ENCODE measurements around the gene TTC29. TPM values are rescaled to one million over a fixed set of nuclear protein-coding genes. Genes with fewer than 3 reads are reported as not detected.

The TTC29 gene
- total and polyA plus RNA-seq, 9 of the 15 experiments (the other 6 are each of a cell fraction or from before 2014, with no cell fraction given): 0.04 TPM; not detected in 8

DNA sequence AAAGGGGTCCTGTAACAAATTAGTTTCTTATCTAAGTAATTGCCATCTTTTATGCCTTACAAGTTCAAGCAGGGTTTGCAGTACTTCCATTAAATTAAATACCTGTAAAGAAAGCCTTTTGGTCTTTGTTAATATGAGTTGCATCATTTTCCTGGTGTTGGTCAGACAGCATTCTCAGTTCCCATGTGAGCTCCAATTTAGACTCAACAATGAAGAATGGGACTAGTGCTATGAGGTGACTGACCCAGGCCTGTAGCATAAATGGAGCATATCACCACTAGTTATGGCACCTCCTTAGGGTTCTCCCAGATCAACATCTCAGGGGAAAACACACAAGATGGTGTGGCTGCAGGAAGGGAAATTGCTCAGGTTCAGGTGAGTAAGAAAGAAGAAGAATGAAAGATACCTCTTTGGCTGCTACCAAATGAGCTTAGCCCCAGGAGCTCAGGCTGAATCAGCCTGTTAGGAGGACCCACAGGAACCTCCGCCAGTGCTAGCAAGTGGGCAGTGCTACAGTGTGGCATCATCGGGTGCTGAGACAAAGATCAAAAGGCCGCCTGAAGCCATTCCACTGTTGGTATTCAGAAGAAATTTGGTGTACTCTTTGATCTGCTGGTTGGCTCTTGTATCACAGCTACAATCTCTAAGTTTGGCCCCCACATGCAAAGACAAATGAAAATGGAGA, 1.8 kb downstream of the TTC29 start (continued):
- TF ChIP-seq, protein P1, sequence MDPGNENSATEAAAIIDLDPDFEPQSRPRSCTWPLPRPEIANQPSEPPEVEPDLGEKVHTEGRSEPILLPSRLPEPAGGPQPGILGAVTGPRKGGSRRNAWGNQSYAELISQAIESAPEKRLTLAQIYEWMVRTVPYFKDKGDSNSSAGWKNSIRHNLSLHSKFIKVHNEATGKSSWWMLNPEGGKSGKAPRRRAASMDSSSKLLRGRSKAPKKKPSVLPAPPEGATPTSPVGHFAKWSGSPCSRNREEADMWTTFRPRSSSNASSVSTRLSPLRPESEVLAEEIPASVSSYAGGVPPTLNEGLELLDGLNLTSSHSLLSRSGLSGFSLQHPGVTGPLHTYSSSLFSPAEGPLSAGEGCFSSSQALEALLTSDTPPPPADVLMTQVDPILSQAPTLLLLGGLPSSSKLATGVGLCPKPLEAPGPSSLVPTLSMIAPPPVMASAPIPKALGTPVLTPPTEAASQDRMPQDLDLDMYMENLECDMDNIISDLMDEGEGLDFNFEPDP (CRISPR knock-in tag; IDR thresholded peaks at IDR 0.05): no peak
- TF ChIP-seq SREBF1 (IDR thresholded peaks at IDR 0.05; ENCODE audit: borderline replicate concordance, low read depth, low read length) (no peak), POLR2H (tag; IDR thresholded peaks at IDR 0.05; ENCODE audit: low read depth) (no peak)

DNA sequence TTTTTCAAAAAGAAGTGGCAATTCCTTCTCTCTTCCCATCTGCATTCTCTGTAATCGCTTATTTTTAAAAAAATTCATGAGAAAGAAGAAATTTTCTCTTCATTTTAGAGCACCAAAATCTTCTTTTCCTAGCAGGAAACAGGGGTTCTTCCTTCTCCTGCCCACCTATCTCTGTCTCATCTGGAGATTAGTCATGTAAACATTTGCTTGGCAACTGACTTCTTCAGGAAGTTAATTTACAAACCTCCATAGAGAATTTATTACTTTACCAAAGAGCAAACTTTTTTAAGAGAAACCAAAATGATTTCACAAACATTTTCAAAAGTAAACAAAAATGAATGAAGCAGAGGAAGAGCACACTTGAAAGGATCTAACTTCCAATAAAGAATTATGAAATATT, 13.5 kb downstream of the TTC29 start:
- H4K20me1 ChIP-seq (replicated peaks; ENCODE audit: control insufficient read depth, insufficient read depth, low read length): no peaks in the 10 kb centered on the region
- no peak for FAIRE-seq
- TF ChIP-seq, protein P2, sequence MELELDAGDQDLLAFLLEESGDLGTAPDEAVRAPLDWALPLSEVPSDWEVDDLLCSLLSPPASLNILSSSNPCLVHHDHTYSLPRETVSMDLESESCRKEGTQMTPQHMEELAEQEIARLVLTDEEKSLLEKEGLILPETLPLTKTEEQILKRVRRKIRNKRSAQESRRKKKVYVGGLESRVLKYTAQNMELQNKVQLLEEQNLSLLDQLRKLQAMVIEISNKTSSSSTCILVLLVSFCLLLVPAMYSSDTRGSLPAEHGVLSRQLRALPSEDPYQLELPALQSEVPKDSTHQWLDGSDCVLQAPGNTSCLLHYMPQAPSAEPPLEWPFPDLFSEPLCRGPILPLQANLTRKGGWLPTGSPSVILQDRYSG (tag; conservative IDR thresholded peaks at IDR 0.05; ENCODE audit: low read depth): no peak
- TF ChIP-seq E2F8 (IDR thresholded peaks at IDR 0.05; ENCODE audit: low read depth, partially characterized antibody) (no peak), BCOR (IDR thresholded peaks at IDR 0.05) (no peak), GATA2 (CRISPR knock-in tag; IDR thresholded peaks at IDR 0.05) (no peak), ZNF76 (CRISPR knock-in tag; IDR thresholded peaks at IDR 0.05; ENCODE audit: borderline replicate concordance) (no peak), ZNF408 (CRISPR knock-in tag; IDR thresholded peaks at IDR 0.05; ENCODE audit: low read depth) (no peak), ZNF79 (CRISPR knock-in tag; IDR thresholded peaks at IDR 0.05; ENCODE audit: low read depth) (no peak), POLR2B (IDR thresholded peaks at IDR 0.05; ENCODE audit: low read depth, partially characterized antibody) (no peak), FIP1L1 (IDR thresholded peaks at IDR 0.05; ENCODE audit: low read depth, low read length, poor library complexity, severe bottlenecking) (no peak), RBM15 (IDR thresholded peaks at IDR 0.05; ENCODE audit: insufficient read depth, low read length) (no peak)
- TF ChIP-seq, protein P3, sequence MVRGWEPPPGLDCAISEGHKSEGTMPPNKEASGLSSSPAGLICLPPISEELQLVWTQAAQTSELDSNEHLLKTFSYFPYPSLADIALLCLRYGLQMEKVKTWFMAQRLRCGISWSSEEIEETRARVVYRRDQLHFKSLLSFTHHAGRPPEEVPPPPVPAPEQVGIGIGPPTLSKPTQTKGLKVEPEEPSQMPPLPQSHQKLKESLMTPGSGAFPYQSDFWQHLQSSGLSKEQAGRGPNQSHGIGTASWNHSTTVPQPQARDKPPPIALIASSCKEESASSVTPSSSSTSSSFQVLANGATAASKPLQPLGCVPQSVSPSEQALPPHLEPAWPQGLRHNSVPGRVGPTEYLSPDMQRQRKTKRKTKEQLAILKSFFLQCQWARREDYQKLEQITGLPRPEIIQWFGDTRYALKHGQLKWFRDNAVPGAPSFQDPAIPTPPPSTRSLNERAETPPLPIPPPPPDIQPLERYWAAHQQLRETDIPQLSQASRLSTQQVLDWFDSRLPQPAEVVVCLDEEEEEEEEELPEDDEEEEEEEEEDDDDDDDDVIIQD (CRISPR knock-in tag; IDR thresholded peaks at IDR 0.05): no peak

More for the DNA sequence above, 13.5 kb downstream of the TTC29 start:
- Histone ChIP-seq H2AFZ (ENCODE audit: low read depth, low read length) (no peak overlapping the region), H3K4me1 (replicated peaks in 1 of 2; ENCODE audit: control insufficient read depth in 2 of 2, insufficient read depth in 2 of 2, low read length in 2 of 2) (no peaks in the 10 kb centered on the region), H3K79me2 (ENCODE audit: control insufficient read depth, insufficient read depth, low read length) (no peaks in the 10 kb centered on the region), H3K9me1 (ENCODE audit: control insufficient read depth, insufficient read depth, low read length) (no peaks in the 10 kb centered on the region), H3K9ac (ENCODE audit: insufficient read depth in 1 of 2, low read depth in 2 of 2, low read length in 2 of 2) (no peak overlapping the region), H3K27me3 (ENCODE audit: control insufficient read depth in 2 of 2, insufficient read depth in 2 of 2, low read length in 2 of 2) (no peaks in the 10 kb centered on the region), H3K4me3 (no peak overlapping the region), H3K9me3 (replicated peaks; ENCODE audit: control insufficient read depth, insufficient read depth, low read depth, low read length) (no peaks in the 10 kb centered on the region), H3K4me2 (ENCODE audit: insufficient read depth, low read length) (no peak overlapping the region), H3K36me3 (ENCODE audit: control insufficient read depth, insufficient read depth, low read length) (no peaks in the 10 kb centered on the region), H3K27ac (ENCODE audit: extremely low read depth, low read depth, low read length) (no peak overlapping the region)
- ATAC-seq (no peak), DNase-seq (ENCODE audit: extremely low read depth in 1 of 4, low spot score in 3 of 4) (no peak)
- in situ Hi-C loops (cut with MboI) (no loop called here), intact Hi-C loops (cut with micrococcal nuclease) (no loop called here)
- CTCF ChIA-PET (ENCODE audit: low intra/inter-chr PET ratio): no interaction called here
- POLR2A ChIA-PET: interaction anchor here (1.1 kb wide), 1 partner anchor 8 kb away, joined by 3 read pairs; no protein-coding TSS in a partner anchor
- BruUV-seq (replicated peaks): no TSS peak
- WGBS (ENCODE audit: insufficient coverage, low coverage, missing lambda C conversion rate): 6% methylated on average over 1 of the region's 1 CpG
